GM10266 (cell line): ENCODE measurements around the gene ETDC.

Source experiments
- DNase-seq: peaks from one replicate; pipeline ENCODE4 v3.0.0; 2012; ENCODE audit errors: extremely low spot score
- TF ChIP-seq, protein P1 (sequence below): IDR thresholded peaks from 2 replicates; pipeline ENCODE4 v1.5.1; 2012; ENCODE audit warnings: mild to moderate bottlenecking, low read depth; ENCODE audit not compliant: control insufficient read depth, insufficient read depth; ENCODE audit errors: missing control alignments

Gene ETDC

DNA sequence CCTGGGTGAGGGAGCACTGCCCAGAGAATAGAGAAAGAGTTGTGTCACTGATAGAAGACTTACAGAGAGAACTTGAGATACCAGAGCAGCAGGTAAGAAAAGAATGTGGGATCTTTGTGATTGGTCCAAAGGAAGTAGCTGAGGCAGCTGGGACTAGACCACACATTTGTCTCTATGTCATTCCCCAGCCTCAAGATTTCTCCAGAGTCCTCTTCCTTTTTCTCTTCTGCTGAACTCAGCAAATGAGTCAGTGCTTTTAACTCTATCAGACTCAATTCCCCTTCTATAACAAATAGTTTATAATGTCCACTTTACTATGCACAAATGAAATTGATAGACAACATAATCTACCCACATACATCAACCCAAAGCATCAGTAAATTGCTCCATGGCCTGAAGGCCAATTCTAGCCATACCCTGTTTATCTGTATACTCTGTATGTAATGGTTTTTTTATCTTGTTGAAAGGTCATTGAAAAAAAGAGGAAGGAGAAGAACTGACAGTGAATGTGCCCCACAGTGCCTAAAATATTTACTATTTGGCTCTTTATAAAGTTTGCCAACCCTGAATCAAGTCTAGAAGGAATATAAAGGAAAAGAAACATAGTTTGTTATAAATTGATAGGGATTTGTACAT, 38.2 kb downstream of the ETDC start:
- no peak for DNase-seq

DNA sequence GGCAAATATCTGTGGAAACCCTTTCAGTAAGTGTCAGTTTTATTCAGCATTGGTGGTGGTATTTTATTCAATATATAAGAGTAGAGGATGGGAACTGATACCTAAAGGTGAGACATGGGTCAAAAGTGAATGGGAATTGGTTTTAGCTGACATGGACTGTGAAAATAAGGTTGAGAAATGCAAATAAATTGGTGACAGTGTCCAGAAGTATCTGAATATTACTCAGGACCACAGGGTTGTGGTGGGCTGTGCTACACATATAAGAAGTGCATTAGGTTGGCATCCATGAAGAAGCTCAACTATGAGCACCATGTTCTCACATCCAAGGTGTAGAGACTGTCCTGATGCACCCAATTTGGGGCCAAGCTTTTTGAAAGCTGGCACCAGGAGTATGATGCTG, 45.0 kb downstream of the ETDC start:
- TF ChIP-seq, protein P1, sequence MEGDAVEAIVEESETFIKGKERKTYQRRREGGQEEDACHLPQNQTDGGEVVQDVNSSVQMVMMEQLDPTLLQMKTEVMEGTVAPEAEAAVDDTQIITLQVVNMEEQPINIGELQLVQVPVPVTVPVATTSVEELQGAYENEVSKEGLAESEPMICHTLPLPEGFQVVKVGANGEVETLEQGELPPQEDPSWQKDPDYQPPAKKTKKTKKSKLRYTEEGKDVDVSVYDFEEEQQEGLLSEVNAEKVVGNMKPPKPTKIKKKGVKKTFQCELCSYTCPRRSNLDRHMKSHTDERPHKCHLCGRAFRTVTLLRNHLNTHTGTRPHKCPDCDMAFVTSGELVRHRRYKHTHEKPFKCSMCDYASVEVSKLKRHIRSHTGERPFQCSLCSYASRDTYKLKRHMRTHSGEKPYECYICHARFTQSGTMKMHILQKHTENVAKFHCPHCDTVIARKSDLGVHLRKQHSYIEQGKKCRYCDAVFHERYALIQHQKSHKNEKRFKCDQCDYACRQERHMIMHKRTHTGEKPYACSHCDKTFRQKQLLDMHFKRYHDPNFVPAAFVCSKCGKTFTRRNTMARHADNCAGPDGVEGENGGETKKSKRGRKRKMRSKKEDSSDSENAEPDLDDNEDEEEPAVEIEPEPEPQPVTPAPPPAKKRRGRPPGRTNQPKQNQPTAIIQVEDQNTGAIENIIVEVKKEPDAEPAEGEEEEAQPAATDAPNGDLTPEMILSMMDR = no peak
- no peak for DNase-seq

More for the DNA sequence above, 38.2 kb downstream of the ETDC start:
- TF ChIP-seq, protein P1 = no peak
